GM18499 (cell line): ENCODE measurements around the gene TBC1D19.

ENCODE experiments used
- ATAC-seq: cut with Tn5 transposase; IDR thresholded peaks from one replicate; pipeline ENCODE4 v1.9.1; 2021; ENCODE audit warnings: moderate number of reproducible peaks; ENCODE audit not compliant: insufficient read depth, unreplicated experiment

TBC1D19 gene

DNA sequence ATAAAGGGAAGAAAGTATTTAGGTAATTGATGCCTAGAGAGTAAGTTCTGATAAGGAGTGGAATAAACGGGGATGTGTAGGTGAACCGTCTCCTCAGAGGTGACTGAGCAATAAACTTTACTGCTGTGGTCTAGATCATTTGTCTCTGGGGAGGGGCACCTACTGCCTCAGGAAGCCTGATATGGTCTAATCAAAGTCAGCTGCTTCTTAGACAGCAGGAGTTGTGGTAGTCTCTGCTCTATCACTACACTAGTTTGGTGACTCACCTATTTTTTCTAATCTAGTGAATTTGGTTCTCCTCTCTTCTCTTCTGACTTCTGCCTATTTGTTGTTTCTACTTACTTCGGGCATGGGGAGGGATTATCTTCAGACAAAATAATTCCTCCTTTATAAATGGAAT is 181.6 kb downstream of the TBC1D19 start:
- no peak for ATAC-seq

DNA sequence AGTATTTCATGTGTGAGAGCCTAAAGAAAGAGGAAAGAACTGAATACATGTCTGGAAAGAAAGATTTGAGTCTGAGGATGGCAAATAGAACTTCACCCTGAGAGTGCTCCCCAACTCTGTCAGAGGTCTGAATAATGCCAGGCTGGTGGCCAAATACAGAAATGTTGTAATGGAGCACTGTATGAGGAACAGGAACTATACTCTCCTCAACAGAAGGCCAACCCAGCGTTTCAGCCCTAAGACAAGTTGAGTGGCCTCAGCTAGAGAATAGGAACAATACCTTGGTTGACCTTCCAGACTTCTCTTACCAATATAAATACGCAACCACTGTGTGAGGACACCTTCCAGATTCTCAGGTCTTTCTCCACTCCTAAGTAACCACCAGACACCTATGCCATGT is 182.3 kb downstream of the TBC1D19 start:
- ATAC-seq, result peak; percentile 88

DNA sequence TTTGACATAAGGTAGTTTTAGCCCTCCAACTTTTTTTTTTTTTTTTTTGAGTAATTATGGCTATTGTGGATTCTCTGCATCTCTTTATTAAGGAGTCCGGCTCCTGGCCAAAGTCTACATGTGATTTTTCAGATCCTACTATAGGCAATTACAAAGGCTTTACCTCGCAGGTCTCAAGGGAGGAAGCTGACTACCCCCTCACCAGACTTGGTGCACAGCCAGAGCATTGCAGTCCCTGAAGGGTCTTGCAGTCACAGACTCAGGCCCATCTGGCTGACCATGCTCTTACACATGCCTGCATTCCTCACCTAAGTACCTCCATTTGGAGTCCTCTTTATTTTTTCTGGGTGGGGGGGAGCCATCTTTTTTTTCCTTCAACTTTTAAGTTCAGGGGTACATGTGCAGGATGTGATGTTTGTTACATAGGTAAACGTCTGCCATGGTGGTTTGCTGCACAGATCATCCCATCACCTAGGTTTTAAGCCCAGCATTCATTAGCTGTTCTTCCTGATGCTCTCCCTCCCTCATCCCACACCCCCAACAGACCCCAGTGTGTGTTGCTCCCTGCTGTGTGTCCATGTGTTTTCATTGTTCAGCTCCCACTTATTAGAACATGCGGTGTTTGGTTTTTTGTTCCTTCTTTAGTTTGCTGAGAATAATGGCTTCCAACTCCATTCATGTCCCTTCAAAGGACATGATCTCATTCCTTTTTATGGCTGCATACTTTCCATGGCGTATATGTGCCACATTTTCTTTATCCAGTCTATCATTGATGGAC is 188.4 kb downstream of the TBC1D19 start:
- no peak for ATAC-seq

DNA sequence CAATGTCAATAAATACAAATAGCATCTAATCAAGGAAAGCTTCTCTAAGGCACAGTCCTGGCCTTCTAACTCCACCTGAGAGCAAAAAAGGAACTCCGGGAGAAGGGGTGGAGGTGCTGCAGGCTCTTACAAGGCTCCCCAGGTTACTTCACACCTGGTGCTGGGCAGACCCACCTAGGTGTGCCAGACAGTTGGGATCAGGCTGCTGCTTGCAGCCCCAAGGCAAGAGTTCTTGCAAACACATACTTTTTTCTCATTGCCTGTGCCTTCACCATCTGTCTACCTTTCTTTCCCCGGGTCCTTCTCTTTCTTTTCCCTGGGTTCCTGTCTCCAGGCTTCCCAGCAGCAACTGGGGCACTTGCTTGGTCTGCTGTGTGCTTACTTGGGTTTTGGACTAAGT is 195.3 kb downstream of the TBC1D19 start:
- no peak for ATAC-seq

DNA sequence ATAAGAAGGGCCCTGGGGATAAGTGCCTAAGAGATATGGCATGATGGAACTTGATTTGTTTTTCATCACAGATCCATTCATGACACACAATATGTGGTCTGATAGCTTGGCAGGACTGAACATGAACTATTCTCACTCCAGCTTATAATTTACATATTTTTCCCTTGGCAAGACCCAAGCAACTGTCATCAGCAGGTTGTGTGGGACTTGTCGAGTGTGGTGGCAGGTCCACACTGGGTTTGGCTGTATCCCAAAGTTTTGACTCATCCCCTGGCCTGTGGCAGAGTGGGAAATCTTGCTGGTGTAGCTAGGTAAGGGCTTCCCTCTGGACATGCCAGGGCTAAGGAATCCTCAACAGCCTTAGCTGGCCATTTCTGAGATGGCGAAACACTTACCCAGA is 195.8 kb downstream of the TBC1D19 start:
- ATAC-seq, result no peak

DNA sequence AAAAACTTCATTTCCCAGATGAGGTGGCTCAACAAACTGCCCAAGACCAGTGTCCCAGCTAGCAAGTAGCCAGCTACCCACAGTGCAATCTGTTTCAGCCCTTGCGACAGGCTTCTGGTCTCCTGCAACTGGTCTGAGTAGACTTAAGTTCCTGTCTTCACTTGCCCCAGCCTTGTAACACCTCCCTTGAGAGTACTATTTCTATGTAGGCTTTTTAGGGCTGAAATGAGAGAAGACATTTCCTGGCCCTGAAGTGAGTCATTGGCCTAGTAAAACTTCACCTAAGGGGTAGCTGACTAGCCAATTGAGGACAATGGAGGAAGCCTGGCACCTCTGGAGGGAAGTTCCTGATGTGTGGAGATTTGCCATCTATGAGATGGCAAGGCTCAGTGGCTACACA is 196.7 kb downstream of the TBC1D19 start:
- peak; percentile 95 for ATAC-seq

DNA sequence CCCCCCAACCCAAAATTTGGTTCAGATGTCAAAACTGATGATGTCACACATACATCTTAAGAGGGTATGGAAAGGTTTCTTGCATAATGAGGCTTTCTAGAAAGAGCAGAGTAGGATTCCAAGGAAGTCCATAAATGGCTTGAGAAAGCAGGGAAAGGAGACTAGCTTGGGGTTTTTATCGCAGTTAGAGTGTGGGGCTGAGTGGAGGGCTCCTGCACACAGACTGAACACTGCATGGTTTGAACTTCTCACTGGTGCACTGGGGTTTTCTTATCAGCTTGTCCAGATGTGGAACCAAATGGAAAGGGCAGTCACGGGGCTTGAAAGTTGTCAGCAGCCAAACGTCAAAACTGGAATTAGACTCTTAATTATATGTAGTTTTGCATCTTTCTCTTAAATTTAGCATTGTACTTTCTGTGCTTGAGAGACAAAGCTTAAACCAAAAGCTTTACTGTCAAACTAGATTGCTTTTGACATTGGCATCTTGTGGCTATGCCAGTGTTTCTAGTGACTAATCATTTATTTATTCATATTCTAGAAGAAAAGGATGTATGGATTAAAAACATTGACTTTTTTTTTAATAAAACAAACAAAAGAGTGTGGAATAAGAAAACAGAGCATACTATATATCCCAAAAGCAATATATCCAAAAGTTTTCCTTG is 198.4 kb downstream of the TBC1D19 start:
- no peak for ATAC-seq

DNA sequence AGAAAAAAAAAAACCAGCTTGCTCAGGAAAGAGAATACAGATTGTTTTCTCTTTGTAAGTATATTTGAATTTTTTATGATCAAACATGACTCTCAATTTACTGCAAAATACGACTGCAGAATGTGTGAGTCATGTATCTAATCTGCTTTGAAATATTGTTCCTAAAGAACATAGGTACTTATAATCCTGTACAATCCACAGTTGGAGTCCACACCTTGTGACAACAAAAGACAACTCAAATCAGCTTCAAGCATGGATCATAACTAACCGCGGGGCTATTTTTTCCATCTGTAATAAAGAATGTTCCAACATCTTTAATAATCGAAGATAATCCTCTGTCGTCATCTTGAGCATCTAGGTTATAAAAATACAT is 198.9 kb downstream of the TBC1D19 start:
- ATAC-seq, result no peak

DNA sequence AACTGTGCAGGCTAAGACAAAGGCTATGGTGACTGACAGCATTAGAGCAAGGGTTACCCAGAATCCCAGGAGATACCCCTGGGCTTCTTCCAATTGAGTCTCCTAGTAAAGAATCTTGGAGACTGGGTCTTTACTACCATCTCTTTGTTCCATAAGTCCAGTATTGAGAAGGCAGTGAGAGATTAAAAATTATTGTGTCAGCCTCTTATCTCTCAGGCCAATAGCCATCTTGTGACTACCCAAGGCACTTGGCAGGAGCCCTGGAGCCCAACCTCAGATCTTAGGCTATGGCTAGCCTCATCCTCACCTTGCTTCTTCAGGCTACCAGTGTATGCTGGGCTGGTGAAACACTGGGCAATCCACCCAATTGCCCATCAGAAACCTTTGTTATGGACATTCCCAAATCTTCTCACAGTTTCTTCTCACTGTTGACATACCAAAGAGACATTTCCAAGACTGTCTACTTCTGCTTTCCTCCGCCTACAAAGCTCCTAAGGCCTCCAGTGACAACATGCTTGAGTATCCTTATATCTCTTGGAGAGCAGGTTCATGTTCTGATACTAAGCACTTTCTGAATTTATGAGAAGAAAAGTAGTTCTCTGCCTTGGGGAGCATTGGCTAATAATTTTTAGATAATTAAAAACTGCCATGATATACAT is 200.5 kb downstream of the TBC1D19 start:
- ATAC-seq, result no peak

DNA sequence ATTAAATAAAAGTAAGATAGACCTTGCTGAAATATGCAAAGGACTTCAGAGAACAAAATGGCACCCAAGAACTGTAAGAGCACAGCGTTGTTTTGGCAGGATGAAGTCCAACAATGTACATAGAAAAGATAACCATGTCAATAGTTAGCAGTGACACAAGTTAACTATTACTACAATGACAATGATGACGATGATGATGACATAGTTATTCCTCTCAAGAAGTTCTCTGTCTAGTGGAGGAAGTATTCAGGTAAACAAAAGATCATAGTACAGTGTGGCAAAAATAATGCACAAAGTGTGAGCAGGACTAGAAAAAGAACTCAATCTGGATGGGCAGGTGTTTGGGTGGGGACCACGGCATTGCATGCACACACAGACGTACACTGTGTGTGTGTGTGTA is 201.4 kb downstream of the TBC1D19 start:
- no peak for ATAC-seq

DNA sequence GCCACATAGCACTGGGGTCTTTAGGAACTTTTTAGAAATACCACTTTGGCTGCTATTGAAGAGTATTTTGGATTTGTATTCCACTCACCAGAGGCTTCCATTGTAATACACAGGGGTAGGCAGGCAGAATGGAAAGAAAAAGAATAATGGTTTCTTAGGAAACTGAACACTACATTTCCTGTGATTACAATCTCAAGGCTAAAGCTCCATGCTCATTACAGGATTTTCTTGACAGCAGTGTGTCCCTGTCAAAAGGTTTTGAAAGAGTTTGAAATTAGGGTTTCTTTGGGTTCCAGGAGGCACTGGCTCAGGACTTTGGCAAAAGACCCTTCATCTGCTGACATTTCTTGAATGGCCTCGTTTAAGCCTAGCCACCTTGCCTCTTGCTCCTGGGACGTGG is 201.9 kb downstream of the TBC1D19 start:
- no peak for ATAC-seq

DNA sequence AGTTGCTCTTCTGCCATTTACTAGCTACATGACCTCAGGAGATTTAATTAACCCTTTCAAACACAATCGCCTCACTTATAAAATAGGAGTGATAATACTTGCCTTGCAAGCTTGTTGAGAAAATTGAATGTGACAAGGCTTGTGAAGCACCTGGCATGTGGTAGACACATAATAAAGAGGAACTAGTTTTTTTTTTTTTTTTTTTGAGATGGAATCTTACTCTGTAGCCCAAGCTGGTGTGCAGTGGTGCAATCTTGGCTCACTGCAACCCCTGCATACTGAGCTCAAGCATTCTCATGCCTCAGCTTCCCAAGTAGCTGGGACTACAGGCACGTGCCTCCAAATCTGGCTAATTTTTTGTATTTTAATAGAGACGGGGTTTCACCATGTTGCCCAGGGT is 203.0 kb downstream of the TBC1D19 start:
- ATAC-seq, result no peak

DNA sequence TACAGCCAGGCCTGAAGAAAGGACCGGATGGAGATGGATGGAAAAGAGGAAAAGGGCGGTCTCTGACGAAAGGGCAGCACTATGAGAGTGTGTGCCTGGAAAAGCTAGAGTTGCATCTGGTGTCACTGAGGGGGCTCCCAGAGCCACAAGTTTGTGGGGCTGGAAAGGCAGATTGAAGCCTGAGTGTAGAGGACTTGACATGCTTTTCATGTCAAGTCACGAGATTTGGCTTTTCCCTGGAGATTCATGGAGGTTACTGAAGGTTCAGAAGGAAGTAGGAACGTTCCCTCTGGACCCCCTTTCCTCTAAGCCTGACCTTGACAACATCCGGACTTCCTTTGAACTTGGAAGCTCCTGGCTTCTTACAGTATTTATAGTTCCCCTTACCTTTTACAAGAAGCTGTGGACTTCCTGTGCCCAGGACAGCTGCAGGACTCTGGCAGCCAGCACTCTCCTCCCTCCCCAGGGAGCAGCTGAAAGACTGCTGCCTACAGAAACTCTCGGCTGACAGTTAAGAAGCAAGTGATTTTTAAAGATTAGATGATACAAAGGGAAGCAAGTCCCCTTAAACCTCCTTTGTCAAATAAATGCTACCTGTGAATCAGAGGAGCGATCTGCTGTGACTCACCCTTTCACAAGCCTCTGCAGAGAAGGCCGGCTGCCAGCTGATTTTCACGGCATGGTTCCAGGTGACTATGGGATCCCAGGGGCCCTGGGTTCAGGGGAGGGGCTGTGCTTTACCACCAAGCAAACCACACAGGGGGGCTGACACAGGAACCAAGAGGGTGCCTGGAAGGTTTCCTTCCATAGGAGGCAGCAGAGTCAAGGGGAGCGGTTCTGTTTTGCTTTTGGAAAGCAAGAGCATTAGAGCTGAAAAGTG is 203.8 kb downstream of the TBC1D19 start:
- ATAC-seq, result no peak

DNA sequence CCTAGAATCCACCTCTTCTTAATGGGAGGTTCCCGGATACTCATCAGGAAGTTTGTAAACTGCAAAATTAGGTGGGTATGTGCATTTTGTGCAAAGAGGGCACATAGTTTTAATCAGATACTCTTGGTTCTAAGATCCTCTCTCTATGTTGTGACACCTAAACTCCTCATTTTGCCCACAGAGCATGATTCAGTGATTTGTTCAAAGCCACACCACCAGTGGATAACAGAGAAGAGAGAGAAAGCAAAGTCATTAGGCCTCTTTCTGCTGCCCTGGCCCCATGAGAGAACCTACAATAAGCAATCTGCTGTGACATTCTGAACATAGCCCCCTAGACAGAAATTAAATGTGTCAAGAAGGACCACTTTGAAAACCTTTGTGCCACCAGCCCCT is 204.5 kb downstream of the TBC1D19 start:
- no peak for ATAC-seq

DNA sequence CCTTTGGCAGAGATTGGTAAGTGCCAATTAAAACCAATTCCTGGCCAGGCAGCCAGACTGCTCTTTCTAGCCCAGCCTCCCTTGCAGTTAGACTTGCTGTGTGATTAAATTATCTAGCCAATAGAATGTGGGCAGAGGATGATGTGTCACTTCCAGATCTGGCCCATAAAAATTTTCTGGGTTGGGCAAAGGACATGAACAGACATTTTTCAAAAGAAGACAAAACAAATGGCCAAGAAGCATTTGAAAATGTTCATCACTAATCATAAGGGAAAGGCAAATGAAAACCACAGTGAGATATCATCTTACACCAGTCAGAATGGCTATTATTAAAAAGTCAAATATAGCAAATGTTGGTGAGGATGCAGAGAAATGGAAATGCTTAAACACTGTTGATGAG is 205.3 kb downstream of the TBC1D19 start:
- ATAC-seq, result no peak

DNA sequence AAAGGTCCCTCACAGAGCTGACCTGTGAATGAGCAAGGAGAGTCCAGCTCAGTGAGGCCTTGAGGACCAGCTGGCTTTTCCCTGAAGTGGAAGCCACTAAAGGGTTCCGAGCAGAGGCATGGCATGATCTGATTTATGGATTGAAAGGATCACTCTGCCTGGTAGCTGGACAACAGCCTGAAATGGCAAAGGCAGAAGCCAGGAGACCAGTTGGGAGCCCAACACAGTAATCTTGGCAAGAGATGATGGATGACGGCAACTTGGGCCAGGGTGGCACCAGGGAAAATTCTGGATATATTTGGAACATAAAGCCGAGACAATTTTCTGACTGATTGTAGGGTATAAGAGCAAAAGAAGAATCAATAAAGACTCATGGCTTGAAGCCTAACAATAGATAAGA is 207.5 kb downstream of the TBC1D19 start:
- ATAC-seq, result no peak

DNA sequence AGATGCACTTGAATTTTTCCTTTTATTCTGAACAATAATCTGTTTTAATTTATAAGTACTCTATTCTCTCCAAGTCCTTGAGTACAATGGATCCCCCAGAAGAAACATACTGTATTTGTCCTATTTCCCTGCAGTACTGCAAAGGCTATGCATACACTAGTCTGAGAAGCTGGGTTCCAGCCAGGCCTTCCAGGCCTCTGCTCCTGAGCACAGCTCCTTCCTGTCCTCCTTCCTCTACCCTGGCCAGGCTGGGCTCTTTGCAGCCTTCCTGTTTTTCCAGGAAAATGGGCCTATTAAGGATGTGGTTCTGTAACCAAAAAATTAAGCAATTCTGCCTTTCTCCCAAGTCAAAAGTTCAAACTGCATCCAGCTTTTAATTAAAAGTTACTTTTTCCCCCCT is 208.8 kb downstream of the TBC1D19 start:
- ATAC-seq, result no peak

DNA sequence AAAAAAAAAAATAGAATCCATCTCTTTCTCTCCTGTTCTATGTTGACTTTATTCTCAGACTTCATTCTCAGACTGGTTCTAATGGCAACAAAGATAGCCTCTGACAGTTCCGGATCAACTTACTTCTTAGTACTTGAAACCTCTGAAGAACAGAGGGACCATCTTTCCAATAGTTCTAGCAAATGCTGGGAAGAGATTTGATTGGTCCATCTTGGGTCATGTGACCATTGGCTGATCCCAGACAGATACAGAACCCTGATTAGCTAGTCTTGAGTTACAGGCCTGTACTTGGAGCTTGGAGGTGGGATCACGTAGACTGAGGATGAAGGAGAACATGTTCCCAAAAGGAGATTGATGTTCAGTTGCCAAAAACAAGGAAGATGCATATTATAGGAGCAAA is 209.9 kb downstream of the TBC1D19 start:
- ATAC-seq, result no peak

DNA sequence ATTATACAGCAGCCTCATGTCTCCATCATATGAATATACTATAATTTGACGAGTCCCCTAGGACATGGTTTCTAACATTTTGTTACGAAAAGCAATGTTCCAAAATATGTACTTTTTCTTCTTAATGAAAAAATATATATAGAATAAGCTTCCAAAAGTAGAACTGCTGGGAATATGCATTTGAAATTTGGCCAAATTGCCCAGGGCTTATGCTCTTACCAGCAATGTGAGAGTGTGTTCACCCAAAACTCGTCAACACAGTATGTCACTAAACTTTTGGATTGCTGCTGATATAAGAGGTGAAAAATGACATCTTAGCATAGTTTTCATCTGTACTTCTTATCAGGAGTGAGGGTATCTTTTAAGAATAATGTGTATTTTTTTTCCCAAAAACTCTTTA is 212.2 kb downstream of the TBC1D19 start:
- ATAC-seq, result no peak

DNA sequence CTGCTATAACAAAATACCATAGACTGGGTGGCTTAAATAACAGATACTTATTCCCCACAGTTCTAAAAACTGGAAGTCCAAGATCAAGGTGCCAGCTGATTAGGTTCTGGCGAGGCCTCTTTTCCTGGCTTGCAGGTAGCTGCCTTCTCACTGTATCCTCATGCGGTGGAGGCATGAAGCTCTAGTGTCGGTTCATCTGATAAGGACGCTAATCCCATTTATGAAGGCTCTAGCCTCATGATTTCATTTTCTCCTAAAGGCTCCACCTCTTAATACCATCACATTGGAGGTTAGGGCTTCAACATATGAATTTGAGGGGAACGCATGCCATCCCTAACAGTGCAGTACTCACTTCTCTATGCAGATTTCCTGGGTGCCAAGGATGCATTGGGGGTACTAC is 218.9 kb downstream of the TBC1D19 start:
- no peak for ATAC-seq
